A549 (cell line): ENCODE data around the gene AP5S1. TPM values are rescaled to one million over a fixed set of nuclear protein-coding genes. Genes with fewer than 3 reads are reported as not detected.
A peak's percentile ranks its signal among the peaks of the same experiment; 100 is the strongest.

Experiments used
- ATAC-seq, 2 experiments: fragments of 200-7000 bp in 1 of 2; fragments of >200 bp in 1 of 2; cut with Nextera tagmentation in 1 of 2; cut with Tn5 transposase in 1 of 2; 3 replicates each; pipeline versions ENCODE4 v1.8.0 to v1.9.1; 2018 to 2020; ENCODE audit warnings: mild to moderate bottlenecking in 1 of 2, moderate library complexity in 1 of 2
- CTCF ChIA-PET: fragments of 300-600 bp; sonication (Branson Sonifier 250); formaldehyde crosslinking; extraction: SDS; loops from one replicate; lab custom pipeline; 2021; ENCODE audit warnings: antibody characterized with exemption, inconsistent platforms; lab: Yijun Ruan, JAX
- POLR2A ChIA-PET: fragments of 350-600 bp; formaldehyde crosslinking; extraction: SDS; loops from one replicate; lab custom pipeline; 2021; ENCODE audit warnings: antibody characterized with exemption, inconsistent platforms; lab: Yijun Ruan, JAX
- DNase-seq, 2 experiments: peaks; one replicate each; pipeline versions ENCODE4 v3.0.0 to v3.0.0-alpha.2; 2011 to 2016; ENCODE audit warnings: low read depth in 1 of 2, low spot score in 1 of 2
- FAIRE-seq: peaks from 2 replicates; lab custom pipeline; 2011; peaks lifted over from hg19 to GRCh38; lab: Jason Lieb, UNC
- H3K27ac ChIP-seq, 2 experiments: fragments of >200 bp; sonication (Bioruptor Twin); formaldehyde crosslinking; 3 replicates each; pipeline ENCODE4 v1.5.1; 2016 to 2017
- H3K4me1 ChIP-seq: fragments of >200 bp; sonication (Bioruptor Twin); formaldehyde crosslinking; 3 replicates; pipeline ENCODE4 v1.6.1; 2016
- H3K4me2 ChIP-seq: fragments of >200 bp; sonication (Bioruptor Twin); formaldehyde crosslinking; 3 replicates; pipeline ENCODE4 v1.6.1; 2016
- H3K4me3 ChIP-seq: fragments of >200 bp; sonication (Bioruptor Twin); formaldehyde crosslinking; 3 replicates; pipeline ENCODE4 v1.5.1; 2016
- H3K9me3 ChIP-seq: fragments of >200 bp; sonication (Bioruptor Twin); formaldehyde crosslinking; 3 replicates; pipeline ENCODE4 v1.6.1; 2016
- ESRRA ChIP-seq: fragments of 150-350 bp; IDR thresholded peaks from 2 replicates; pipeline ENCODE4 v1.6.1; 2014; ENCODE audit warnings: mild to moderate bottlenecking, low read length, borderline replicate concordance
- FOSL2 ChIP-seq, 2 experiments: fragments of 450-650 bp in 1 of 2; fragments of >200 bp in 1 of 2; sonication (Bioruptor Twin) in 1 of 2; formaldehyde crosslinking; IDR thresholded peaks; 2 replicates each; pipeline versions ENCODE4 v1.5.0 to v1.6.1; 2016 to 2020; ENCODE audit warnings: mild to moderate bottlenecking in 1 of 2, moderate library complexity in 1 of 2
- GATA3 ChIP-seq: IDR thresholded peaks from 2 replicates; pipeline ENCODE4 v1.6.1; 2012; ENCODE audit warnings: borderline replicate concordance
- HDAC2 ChIP-seq: fragments of 200-600 bp; sonication (generic); IDR thresholded peaks from 2 replicates; pipeline ENCODE4 v1.6.1; 2016
- HEYL ChIP-seq: fragments of 250-450 bp; sonication (Bioruptor Pico); IDR thresholded peaks from 2 replicates; pipeline ENCODE4 v1.8.0; 2021; ENCODE audit warnings: mild to moderate bottlenecking, moderate library complexity
- JUN ChIP-seq, 2 experiments: fragments of >200 bp; sonication (Bioruptor Twin); formaldehyde crosslinking; IDR thresholded peaks; 2 replicates in 1 of 2; 3 replicates in 1 of 2; pipeline ENCODE4 v1.6.1; 2016 to 2017
- JUNB ChIP-seq: fragments of >200 bp; sonication (Bioruptor Twin); formaldehyde crosslinking; IDR thresholded peaks from 2 replicates; pipeline ENCODE4 v1.6.1; 2016
- MAZ ChIP-seq: fragments of 150-350 bp; IDR thresholded peaks from 2 replicates; pipeline ENCODE4 v1.6.1; 2014; ENCODE audit warnings: antibody characterized with exemption, low read depth, low read length, borderline replicate concordance
- PHF8 ChIP-seq: fragments of 200-600 bp; sonication (generic); IDR thresholded peaks from 2 replicates; pipeline ENCODE4 v1.6.1; 2016; ENCODE audit warnings: low read depth, mild to moderate bottlenecking, antibody characterized with exemption, moderate library complexity, borderline replicate concordance
- POLR2AphosphoS2 ChIP-seq: conservative IDR thresholded peaks from 2 replicates; pipeline ENCODE4 v1.6.1; 2012; ENCODE audit warnings: low read length, improper control_type of control experiment, inconsistent platforms
- SMC3 ChIP-seq: fragments of >200 bp; sonication (Bioruptor Twin); formaldehyde crosslinking; IDR thresholded peaks from 3 replicates; pipeline ENCODE4 v1.6.1; 2018; ENCODE audit warnings: inconsistent platforms
- WGBS: methylation state at CpG from one replicate; pipeline ENCODE4 v1.1.6; 2017; ENCODE audit errors: missing lambda C conversion rate; 5-methylcytosine and 5-hydroxymethylcytosine counted together
- polyA plus RNA-seq, 4 experiments: library from polyadenylated mRNA; depleted of rRNA in 3 of 4; stranded (reverse); fragments of >200 nt; fragmentation: RNase III in 1 of 4; extraction: RNeasy Plus Mini Kit Qiagen cat#74134 plus additional on column Dnase treatment in 1 of 4; gene quantifications; 2 replicates in 3 of 4; 3 replicates in 1 of 4; pipeline ENCODE4 v1.2.3, GENCODE V29; 2011 to 2017
- TF ChIP-seq, protein P1 (sequence below): fragments of >200 bp; sonication (Bioruptor Twin); formaldehyde crosslinking; IDR thresholded peaks from 3 replicates; pipeline ENCODE4 v1.6.1; 2016
- TF ChIP-seq, protein P2 (sequence below): IDR thresholded peaks from 2 replicates; pipeline ENCODE4 v1.6.1; 2012; ENCODE audit warnings: low read depth, borderline replicate concordance
- TF ChIP-seq, protein P3 (sequence below): fragments of 200-600 bp; sonication (generic); IDR thresholded peaks from 2 replicates; pipeline ENCODE4 v1.6.1; 2016; ENCODE audit warnings: antibody characterized with exemption, mild to moderate bottlenecking, moderate library complexity

The AP5S1 gene
- polyA plus RNA-seq, 2 of the 4 experiments (the other 2 are of a cell fraction): 10.2 to 19.9 TPM

DNA sequence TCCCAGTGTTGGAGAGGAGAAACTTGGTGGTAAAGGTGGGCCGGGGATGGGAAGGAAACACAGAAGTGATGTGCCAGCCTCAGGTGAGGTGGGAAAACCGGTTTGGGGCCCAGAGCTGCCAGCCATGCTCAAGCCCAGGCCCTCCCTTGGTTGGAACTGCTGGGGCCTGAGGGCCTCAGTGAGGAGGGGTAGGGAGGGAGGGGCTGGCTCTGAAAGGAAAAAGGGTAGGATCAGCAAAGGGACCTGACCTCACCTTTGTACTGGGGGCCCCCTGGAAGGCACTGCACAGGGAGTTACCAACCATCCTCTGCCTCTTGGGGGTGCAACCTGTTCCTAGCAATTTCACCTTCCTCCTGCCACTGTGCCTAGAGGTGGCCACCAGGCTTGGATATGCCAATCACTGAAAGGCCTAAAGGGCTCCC is 37.3 kb upstream of the AP5S1 start:
- peaks cover 37% of the 10 kb centered on the region for H3K4me1 ChIP-seq
- ChIA-PET CTCF (interaction anchor here (0.6 to 56.5 kb wide), 5 partner anchors 35 to 220 kb away, joined by 3 to 1634 read pairs (median 28); partner anchors contain the start of genes ADISSP and HSPA12B), POLR2A (interaction anchor here (0.6 to 0.7 kb wide), 2 partner anchors 35 to 63 kb away, joined by 3 to 10 read pairs; no protein-coding TSS in a partner anchor)
- no peaks in the 10 kb centered on the region for H3K9me3 ChIP-seq
- H3K4me2 ChIP-seq: peak overlapping the region; percentile 97; the same call in 1 of the 3 replicates
- TF ChIP-seq, protein P1, sequence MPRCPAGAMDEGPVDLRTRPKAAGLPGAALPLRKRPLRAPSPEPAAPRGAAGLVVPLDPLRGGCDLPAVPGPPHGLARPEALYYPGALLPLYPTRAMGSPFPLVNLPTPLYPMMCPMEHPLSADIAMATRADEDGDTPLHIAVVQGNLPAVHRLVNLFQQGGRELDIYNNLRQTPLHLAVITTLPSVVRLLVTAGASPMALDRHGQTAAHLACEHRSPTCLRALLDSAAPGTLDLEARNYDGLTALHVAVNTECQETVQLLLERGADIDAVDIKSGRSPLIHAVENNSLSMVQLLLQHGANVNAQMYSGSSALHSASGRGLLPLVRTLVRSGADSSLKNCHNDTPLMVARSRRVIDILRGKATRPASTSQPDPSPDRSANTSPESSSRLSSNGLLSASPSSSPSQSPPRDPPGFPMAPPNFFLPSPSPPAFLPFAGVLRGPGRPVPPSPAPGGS: no peak
- TF ChIP-seq PHF8 (no peak), GATA3 (no peak), FOSL2 (IDR thresholded peaks at IDR 0.05) (no peak), FOSL2 (CRISPR knock-in tag; IDR thresholded peaks at IDR 0.05) (no peak), HEYL (CRISPR knock-in tag) (no peak)
- TF ChIP-seq, protein P2, sequence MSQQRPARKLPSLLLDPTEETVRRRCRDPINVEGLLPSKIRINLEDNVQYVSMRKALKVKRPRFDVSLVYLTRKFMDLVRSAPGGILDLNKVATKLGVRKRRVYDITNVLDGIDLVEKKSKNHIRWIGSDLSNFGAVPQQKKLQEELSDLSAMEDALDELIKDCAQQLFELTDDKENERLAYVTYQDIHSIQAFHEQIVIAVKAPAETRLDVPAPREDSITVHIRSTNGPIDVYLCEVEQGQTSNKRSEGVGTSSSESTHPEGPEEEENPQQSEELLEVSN: no peak
- FAIRE-seq: no peak
- no peak for ATAC-seq
- H3K27ac ChIP-seq: no peak overlapping the region
- no peak for DNase-seq
- no peak overlapping the region for H3K4me3 ChIP-seq
- WGBS: 80% methylated on average over 2 of the region's 2 CpGs

DNA sequence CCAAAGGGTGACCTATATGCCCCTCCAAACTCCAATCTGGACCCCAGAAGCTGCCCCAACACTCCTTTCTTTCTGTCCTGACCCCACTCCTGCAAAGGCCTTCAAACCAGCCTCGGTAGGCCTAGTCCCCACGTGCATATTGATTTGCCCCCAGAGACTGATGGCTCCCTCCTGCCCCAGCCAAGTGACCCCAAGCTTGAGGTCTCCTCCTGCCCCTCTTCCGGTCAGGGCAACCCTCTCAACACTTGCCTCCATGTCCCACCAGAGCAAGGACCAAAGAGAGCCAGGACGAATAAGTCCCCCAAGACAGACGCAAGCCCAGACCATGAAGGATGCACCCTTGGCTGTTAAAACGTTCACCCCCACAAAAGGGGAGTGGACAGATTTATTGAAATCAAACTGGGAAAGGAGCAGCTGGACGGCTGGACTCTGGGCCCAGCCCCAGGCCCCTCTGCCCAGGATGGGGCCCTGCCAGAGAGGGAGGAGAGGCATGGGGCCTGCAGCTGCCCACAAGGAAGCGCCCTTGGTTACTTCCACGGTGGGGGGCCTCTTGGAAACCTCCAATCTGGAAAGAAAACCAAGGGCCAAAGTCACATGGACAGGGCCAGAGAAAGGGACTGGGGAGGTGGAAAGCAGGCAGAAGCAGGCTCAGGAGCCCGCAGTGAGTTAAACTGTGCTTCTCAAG is 36.7 kb upstream of the AP5S1 start:
- 89% methylated on average over 10 of the region's 10 CpGs for WGBS
- H3K4me2 ChIP-seq: peak overlapping the region; percentile 97
- TF ChIP-seq JUNB: no peak
- no peak for TF ChIP-seq POLR2AphosphoS2
- no peak for TF ChIP-seq ESRRA
- no peak for TF ChIP-seq MAZ
- TF ChIP-seq JUN (IDR thresholded peaks at IDR 0.05): 0 out of 5 replicates have a peak, but pooled peaks of 1 of the 2 experiments have one; percentile 1
- TF ChIP-seq, all 56 proteins: peak for 1
- FAIRE-seq: no peak
- ChIA-PET CTCF (interaction anchor here (0.6 to 56.5 kb wide), 6 partner anchors 11 to 220 kb away, joined by 3 to 1634 read pairs (median 25); partner anchors contain the start of genes ADISSP and HSPA12B), POLR2A (interaction anchor here (0.7 kb wide), 1 partner anchor 35 kb away, joined by 3 read pairs; no protein-coding TSS in a partner anchor)
- Histone ChIP-seq H3K4me1 (peaks cover 42% of the 10 kb centered on the region), H3K4me3 (no peak overlapping the region), H3K9me3 (no peaks in the 10 kb centered on the region), H3K27ac (peak overlapping the region in 1 of 2 experiments; percentile 96; a peak in 3 of 6 replicates)
- DNase-seq: no peak
- no peak for ATAC-seq

DNA sequence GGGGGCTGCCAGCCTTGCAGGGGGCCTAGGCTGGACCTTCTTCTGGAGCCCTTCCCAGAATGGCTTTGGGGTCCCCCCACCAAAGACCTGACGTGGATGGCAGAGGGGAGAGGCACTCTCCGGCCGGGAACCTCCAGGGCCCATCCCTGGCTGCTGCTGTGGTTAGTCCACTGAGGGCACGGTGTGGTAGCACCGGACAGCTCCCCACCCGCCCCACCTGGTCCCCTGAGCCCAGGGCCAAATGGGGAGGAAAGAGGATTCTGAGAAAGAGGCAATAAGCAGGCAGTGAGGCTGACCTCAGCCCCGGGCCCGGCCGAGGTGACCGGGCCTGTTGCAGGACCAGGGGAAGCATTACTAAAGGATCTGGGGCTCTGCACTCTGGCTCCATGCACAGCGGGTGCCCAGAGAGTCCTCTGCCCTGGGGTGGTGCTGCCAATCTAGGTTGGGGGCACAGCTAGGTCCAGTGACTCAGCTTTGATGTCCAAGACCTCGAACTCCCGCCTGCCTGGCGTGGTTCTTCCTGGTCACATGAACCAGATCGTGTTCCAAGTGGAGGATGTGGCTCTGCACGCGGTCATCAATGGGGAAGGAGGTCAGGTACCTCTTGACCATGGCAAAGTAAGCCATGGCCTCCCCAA is 36.0 kb upstream of the AP5S1 start:
- 0 out of 3 replicates have a peak overlapping the region, but pooled peaks have one; percentile 86 for H3K4me3 ChIP-seq
- TF ChIP-seq HDAC2 (no peak), FOSL2 (IDR thresholded peaks at IDR 0.05) (no peak), FOSL2 (CRISPR knock-in tag; IDR thresholded peaks at IDR 0.05) (no peak), JUN (IDR thresholded peaks at IDR 0.05) (peak in 1 of 2 experiments; percentile 20; a peak in 1 of 5 replicates), SMC3 (no peak)
- TF ChIP-seq, protein P3, sequence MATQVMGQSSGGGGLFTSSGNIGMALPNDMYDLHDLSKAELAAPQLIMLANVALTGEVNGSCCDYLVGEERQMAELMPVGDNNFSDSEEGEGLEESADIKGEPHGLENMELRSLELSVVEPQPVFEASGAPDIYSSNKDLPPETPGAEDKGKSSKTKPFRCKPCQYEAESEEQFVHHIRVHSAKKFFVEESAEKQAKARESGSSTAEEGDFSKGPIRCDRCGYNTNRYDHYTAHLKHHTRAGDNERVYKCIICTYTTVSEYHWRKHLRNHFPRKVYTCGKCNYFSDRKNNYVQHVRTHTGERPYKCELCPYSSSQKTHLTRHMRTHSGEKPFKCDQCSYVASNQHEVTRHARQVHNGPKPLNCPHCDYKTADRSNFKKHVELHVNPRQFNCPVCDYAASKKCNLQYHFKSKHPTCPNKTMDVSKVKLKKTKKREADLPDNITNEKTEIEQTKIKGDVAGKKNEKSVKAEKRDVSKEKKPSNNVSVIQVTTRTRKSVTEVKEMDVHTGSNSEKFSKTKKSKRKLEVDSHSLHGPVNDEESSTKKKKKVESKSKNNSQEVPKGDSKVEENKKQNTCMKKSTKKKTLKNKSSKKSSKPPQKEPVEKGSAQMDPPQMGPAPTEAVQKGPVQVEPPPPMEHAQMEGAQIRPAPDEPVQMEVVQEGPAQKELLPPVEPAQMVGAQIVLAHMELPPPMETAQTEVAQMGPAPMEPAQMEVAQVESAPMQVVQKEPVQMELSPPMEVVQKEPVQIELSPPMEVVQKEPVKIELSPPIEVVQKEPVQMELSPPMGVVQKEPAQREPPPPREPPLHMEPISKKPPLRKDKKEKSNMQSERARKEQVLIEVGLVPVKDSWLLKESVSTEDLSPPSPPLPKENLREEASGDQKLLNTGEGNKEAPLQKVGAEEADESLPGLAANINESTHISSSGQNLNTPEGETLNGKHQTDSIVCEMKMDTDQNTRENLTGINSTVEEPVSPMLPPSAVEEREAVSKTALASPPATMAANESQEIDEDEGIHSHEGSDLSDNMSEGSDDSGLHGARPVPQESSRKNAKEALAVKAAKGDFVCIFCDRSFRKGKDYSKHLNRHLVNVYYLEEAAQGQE: peak; percentile 40; the same call in 1 of the 2 replicates
- ATAC-seq (no peak), DNase-seq (no peak), FAIRE-seq (no peak)
- 89% methylated on average over 17 of the region's 17 CpGs for WGBS
- POLR2A ChIA-PET: interaction anchor here (1.8 kb wide), 1 partner anchor 16 kb away, joined by 5 read pairs; the partner anchor contains the start of gene ADISSP
- peaks cover 48% of the 10 kb centered on the region for H3K4me1 ChIP-seq
- CTCF ChIA-PET: interaction anchor here (0.6 to 56.5 kb wide), 7 partner anchors 11 to 302 kb away, joined by 3 to 1634 read pairs (median 11); partner anchors contain the start of genes ADISSP and HSPA12B
- peak overlapping the region; percentile 97 for H3K4me2 ChIP-seq
- no peaks in the 10 kb centered on the region for H3K9me3 ChIP-seq
- peak overlapping the region in 1 of 2 experiments; percentile 96; a peak in 3 of 6 replicates for H3K27ac ChIP-seq
